Measurements from ENCODE around the gene RILPL1.
"Not testable (repeated sequence)": the region's sequence is repeated elsewhere in the genome, so short reads cannot be mapped to it uniquely, and the experiment has no call there.

RILPL1 gene

GRCh38 chr12:123528858-123529257 is 4.7 kb downstream of the RILPL1 start:
- no peak for DNase-seq

GRCh38 chr12:123526542-123527080 is 6.9 kb downstream of the RILPL1 start:
- DNase-seq: no peak

- no peak for DNase-seq
Measured at GRCh38 chr12:123524378-123524777, 9.1 kb downstream of the RILPL1 start.

DNA sequence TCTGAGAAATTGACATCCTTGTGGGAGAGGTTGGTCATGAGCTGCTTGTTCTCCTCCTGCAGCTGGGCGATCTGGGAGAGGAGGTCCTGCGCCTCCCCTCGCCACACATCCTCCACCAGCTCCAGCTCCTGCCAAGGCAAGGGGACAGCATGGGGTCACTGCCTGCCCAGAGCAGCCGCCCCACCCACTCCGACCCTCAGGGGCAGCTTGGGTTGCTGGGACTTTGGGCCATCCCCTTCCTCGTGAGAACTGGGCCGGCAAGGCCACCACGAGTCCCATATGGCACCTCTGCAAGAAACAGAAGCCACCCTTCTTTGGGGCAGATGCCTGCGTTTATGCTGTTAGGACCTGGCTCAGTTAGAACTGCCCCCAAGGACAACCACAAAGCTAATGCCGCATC is 10.0 kb downstream of the RILPL1 start:
- no peak for DNase-seq

GRCh38 chr12:123522164-123522563 is 11.4 kb downstream of the RILPL1 start:
- no peak for DNase-seq

DNA sequence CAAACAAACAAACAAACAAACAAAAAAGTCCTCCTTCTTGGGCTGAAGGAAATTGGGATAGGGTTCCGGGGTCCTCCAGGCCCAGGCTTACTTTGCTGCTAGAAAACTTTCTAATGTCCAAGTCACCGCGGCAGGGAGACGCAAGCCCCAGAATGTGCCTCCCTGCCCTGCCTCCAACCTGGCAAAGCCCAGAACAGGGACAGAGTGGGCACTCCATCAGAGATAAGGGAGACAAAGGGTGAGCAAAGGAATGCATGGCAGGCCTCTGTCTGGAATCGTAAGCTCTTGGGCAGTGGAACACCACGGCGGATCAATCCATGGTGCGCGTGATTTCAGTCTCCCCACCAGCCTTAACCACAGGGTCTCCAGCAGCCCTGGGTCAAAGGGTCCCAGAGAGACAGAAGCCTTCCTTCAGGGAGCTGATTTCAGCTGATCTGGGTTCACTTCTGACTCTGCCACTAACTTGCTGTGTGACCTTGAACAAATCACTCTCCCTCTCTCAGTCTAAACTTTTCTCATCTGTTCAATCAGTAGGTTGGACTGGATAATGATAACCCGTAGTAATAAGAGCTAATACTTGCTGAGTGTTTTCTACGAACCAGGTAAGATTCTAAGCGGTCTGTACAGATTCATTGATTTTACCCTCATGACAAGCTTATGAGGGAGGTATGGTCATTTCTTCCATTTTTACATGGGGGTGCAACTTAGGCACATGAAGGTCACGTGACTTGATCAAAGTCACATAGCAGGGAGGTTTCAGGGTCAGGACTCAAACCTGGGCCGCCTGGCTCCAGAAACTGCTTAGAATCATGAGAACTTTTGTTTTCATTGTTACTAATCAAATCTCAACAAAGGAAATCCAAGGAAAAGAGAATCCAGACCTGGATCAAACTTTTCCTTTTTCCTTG is 12.7 kb downstream of the RILPL1 start:
- no peak for DNase-seq

DNA sequence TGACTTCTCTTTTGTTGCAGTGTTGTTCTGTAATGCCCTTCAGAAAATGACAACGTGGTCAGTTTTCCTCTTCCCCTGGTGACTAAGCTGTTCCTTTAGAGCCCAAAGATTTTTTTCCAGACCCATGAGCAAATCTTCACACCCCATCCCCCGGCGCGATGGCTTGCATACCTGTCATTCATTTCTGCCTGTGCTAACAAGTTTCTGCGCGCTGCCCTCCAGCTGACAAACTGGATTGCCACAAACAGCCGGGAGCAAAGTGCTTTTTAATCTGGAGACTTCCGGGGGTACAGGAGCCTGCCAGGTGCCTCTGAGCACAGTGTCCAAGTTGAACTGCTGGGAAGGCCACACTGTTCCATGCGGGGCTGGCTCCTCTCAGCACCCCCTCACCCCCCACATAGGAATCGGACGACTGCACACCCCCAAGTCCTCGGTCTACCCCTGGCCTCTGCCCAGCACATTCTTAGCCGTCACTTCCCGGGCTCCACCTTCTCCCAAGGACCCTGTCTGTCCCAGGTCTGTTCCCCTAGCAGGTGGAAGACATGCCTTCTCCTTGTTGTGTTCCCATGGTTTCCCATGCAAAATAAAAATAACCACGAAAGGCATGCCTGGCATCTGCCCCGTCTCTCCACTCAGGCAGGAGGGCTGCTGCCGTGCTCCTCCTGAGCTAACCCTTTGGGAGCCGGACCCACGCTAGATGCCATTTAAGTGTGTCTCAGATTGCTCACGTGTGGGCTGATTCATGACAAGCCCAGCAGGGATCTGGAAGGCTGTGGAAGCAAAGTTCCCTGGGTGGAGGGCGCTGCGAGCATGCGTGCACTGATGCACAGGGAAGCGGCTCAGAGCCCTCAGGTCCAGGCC is 14.1 kb downstream of the RILPL1 start:
- no peak for DNase-seq

- no peak for DNase-seq
Measured at GRCh38 chr12:123516216-123516780, 17.2 kb downstream of the RILPL1 start.

DNA sequence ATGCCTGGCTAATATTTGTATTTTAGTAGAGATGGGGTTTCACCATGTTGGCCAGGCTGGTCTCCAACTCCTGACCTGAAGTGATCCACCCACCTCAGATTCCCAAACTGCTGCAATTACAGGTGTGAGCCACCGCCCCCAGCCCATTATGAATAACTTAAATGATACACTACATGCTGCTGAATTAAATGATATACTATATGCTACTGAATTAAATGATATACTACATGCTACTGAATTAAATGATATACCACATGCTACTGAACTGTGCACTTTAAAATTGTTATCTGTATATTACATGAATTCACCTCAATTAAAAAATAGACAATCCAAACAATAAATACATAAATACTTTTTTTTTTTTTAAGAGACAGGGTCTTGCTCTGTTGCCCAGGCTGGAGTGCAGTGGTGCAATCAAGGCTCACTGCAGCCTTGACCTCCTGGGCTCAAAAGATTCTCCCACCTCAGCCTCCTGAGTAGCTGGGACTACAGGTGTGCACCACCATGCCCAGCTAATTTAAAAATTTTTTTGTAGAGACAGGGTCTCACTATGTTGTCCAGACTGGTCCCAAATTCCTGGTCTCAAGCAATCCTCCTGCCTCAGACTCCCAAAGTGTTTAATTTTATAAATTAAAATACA is 18.8 kb downstream of the RILPL1 start:
- DNase-seq: not testable (repeated sequence)

DNA sequence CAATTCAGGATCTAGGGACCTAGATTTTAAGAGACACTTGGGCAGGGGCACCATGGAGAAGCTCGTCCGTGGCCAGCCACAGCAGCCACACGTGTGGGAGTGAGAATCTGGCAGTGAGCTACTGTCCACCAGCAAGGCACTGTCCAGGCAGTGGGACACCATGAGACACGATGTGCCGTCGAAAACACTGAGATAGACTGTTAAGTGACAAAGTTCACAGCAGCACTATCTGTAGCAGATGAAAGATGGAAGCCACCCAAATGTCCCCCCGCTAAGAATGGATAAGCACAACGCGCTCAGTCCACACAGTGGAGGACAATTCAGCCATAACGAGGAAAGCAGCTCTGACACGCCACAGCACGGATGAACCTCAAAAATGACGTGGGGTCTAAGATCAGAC is 19.7 kb downstream of the RILPL1 start:
- no peak for DNase-seq

GRCh38 chr12:123512838-123513665 is 20.5 kb downstream of the RILPL1 start:
- DNase-seq: no peak

GRCh38 chr12:123506843-123507236 is 26.7 kb downstream of the RILPL1 start:
- DNase-seq: no peak

DNA sequence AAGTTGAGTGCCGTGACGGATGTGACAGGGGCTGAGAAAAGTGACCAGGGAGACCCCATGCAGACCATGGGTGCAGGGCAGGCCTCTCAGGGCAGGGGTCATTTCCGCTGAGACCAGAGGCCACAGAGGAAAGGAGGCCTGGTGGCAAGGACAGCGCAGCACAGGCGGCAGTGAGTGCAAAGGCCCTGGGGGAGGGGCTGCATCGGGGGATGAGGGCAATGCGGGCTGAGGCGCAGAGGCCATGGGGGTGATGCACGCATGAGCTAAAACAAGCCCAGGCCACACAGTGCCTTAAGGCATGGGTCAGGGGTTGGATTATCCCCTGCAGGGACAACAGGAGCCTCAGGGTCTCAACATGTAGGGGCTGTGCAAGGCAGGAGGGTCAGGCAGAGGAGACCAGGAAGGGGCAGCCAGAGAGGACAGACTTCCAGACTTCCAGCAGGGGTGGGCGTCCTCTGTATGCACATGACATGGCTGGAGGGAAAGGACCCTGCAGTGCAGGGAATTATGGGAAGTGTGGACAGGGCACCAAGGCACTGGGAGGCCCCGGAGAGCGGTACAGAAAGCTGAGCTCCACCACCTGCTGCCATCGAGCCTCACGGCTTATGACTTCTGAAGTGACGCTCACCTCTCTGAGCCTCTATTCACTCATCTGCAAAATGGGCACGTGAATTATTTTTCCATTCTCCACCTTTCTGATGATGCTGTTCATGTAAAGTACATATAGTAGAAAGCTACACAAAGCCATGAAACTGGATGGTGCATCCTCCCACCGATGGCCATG is 27.3 kb downstream of the RILPL1 start:
- no peak for DNase-seq

DNA sequence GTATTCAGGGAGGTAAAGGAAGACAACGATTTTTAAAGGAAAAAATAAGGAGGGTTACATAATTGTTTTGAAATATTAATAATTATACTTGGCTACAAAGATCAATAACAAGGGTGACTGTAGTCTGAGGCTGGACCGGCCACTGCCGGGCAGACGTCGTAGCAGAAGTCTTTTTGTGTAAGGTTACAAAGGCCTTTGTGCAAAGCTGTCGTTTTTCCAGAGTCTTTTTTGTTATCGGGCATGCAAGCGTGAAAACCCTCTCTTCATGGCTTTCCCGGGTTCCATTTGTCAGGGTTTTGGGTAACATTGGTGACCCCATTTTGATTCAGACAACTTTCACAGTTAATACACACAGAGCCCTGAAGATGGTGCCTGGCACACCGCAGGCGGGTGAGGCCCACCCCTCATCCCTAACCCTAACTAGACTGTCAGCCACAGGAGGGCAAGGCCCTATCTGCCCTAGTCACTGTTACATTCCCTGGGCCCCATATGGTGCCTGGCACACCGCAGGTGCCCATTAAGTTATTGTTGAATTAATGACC is 31.3 kb downstream of the RILPL1 start:
- DNase-seq: no peak

GRCh38 chr12:123499332-123499731 is 34.2 kb downstream of the RILPL1 start:
- DNase-seq: no peak

DNA sequence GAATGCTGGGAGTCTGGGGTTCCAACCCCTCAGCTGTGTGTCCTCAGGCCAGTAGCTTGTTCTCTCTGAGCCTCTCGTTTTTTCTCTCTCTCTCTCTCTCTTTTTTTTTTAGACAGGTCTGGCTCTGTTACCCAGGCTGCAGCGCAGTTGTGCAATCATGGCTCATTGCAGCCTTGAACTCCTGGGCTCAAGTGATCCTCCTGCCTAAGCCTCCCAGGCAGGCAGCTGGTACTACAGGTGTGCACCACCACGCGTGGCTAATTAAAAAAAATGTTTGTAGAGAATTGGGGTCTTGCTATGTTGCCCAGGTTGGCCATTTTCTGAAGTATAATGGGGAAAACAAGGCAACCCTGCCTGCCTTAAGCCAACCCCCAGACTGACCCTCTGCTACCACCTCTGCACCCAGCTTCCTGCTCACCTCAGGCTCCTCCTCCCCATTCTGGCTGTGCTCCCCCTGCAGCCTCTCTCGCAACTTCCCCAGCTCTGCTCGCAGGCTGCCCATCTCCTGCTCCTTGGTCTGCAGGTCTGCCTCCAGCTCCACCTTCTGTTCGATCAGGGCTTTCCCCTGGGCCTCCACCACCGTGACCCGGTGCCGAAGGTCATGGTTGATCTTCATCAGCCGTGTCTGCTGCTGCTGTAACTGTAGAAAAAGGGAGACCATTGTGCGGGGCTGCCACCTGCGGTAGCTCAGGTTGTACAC is 35.2 kb downstream of the RILPL1 start:
- no peak for DNase-seq

DNA sequence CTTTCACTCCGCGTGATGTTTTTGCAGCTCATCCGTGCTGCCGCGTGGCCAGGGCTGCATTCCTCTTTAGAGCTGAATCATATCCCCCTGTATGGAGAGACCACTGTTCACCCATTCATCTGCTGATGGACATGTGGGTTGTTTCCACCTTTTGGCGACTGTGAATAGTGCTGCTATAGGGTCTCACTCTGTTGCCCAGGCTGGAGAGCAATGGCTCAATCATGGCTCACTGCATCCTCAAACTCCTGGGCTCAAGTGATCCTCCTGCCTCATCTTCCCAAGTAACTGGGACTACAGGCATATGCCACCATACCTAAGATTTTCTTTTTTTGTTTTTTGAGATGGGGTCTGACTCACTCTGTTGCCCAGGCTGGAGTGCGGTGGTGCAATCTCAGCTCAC is 36.5 kb downstream of the RILPL1 start:
- DNase-seq: no peak

DNA sequence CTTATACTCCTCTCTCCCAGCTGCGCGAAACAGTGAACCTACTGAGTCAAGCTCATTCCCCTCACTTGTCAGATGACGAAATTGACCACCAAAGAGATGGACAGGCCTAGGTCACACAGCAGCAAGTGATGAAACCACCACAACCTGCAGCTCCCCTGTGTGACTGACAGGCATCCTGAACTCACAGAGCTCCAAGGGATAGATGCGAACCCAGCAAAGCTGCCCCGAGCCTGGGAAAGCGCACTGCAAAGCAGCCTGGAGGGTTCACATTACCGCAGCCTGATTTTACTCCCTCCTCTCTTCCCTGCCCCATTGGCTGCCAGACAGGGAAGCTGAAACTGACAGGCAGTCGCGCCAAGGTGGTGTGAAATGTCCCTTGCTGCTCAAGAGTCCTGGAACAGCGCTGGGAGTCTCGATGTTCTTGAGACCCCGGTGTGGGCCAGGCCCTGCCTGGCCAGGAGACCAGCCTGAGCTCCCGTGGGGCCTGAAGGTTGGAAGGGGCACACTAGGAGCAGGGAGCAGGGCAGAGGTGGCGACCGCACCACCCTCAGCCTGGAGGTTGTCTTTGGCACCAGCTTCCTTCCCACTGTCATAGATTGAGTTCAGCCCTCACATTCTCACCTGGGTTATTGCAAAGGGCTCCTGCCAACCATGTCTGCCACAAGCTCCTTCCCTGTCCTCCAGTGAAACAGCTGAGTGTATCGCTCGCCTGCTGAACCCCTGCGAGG is 39.2 kb downstream of the RILPL1 start:
- no peak for DNase-seq

DNA sequence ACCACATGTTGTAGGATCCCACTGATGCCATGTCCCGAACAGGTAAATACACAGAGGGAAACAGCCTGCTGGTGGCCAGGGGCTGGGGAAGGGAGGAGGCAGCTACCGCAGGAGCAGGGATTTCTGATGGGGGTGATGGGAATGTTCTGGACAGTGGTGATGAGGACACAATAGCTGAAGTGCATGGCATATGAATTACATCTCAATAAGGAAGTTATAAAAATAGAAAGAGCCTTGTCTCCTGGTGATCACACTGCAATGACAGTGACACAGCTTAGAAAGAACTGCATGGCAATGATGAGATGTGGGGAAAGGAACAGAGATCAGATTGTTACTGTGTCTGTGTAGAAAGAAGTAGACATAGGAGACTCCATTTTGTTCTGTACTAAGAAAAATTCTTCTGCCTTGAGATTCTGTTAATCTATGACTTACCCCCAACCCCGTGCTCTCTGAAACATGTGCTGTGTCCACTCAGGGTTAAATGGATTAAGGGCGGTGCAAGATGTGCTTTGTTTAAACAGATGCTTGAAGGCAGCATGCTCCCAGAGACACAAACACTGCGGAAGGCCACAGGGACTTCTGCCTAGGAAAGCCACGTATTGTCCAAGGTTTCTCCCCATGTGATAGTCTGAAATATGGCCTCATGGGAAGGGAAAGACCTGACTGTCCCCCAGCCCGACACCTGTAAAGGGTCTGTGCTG is 41.0 kb downstream of the RILPL1 start:
- DNase-seq: not testable (repeated sequence)
